ENCODE measurements around the gene RRN3.

- TF ChIP-seq CTCF (IDR thresholded peaks at IDR 0.05; ENCODE audit: extremely low read depth in 1 of 2, insufficient read depth in 1 of 2, low read depth in 1 of 2, low read length in 2 of 2) = no peak
- no peak for TF ChIP-seq POLR2A (IDR thresholded peaks at IDR 0.05; ENCODE audit: low read depth, low read length)
- TF ChIP-seq EZH2 (IDR thresholded peaks at IDR 0.05; ENCODE audit: borderline replicate concordance, low read depth, low read length, severe bottlenecking) = no peak
- no peak for TF ChIP-seq JUN (IDR thresholded peaks at IDR 0.05; ENCODE audit: borderline replicate concordance, insufficient read depth, insufficient read length, low read depth)
- no peak for TF ChIP-seq POLR2AphosphoS5 (IDR thresholded peaks at IDR 0.05; ENCODE audit: insufficient read depth, low read depth, low read length)
- no peak for TF ChIP-seq MAX (IDR thresholded peaks at IDR 0.05; ENCODE audit: insufficient read depth, insufficient read length)
- no peak for TF ChIP-seq MYC (IDR thresholded peaks at IDR 0.05; ENCODE audit: low read depth, low read length)
These were observed 58.8 kb downstream of the RRN3 start for GRCh38 chr16:15035163-15035729.
